ENCODE measurements around the gene ANKMY1. TPM values are rescaled to one million over a fixed set of nuclear protein-coding genes. Genes with fewer than 3 reads are reported as not detected.

Gene ANKMY1
- total and polyA plus RNA-seq, 10 donors = 7.6 to 45.5 (median 29.4) TPM

DNA sequence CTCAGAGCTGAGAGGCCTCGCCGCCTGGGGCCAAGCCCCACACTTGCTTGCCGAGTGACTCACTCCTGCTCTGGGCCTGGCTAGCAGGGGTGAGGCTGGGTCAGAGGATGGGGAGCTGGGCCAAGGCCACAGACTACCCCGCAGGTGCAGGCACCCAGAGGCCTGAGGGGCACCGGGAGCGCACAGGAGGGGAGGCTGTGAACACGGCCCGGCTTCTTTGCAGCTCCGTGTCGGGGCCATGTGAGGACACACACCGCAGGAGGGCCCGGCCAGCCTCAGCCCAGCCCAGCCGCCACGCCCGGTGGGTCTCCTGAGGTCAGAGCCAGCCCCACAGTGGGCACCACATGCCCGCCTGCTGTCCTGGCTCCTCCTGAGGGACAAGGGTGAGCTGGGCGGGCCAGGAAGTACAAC lies 113.9 kb downstream of the ANKMY1 start:
- no peak overlapping the region for H3K4me3 ChIP-seq
- H3K9me3 ChIP-seq = no peaks in the 10 kb centered on the region
- no peaks in the 10 kb centered on the region for H3K36me3 ChIP-seq
- peaks cover 0 to 9% (median 0%) of the 10 kb centered on the region in 6 donors for H3K4me1 ChIP-seq
- peaks cover 0 to 31% (median 2%) of the 10 kb centered on the region in 7 donors for H3K27me3 ChIP-seq (replicated peaks in 1 of 7)
- intact Hi-C loops (cut with DNase I; ENCODE audit: low total_unique reads) = no loop called here
- no peak for DNase-seq
- H3K27ac ChIP-seq = no peak overlapping the region
- 90 to 94% (median 92%) methylated on average over 11 to 17 of the region's 17 CpGs for WGBS, 5 donors
- TF ChIP-seq, protein P1, sequence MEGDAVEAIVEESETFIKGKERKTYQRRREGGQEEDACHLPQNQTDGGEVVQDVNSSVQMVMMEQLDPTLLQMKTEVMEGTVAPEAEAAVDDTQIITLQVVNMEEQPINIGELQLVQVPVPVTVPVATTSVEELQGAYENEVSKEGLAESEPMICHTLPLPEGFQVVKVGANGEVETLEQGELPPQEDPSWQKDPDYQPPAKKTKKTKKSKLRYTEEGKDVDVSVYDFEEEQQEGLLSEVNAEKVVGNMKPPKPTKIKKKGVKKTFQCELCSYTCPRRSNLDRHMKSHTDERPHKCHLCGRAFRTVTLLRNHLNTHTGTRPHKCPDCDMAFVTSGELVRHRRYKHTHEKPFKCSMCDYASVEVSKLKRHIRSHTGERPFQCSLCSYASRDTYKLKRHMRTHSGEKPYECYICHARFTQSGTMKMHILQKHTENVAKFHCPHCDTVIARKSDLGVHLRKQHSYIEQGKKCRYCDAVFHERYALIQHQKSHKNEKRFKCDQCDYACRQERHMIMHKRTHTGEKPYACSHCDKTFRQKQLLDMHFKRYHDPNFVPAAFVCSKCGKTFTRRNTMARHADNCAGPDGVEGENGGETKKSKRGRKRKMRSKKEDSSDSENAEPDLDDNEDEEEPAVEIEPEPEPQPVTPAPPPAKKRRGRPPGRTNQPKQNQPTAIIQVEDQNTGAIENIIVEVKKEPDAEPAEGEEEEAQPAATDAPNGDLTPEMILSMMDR (IDR thresholded peaks at IDR 0.05 in 8 of 11, conservative IDR thresholded peaks at IDR 0.05 in 3 of 11) = no peak
- TF ChIP-seq POLR2AphosphoS5 (IDR thresholded peaks at IDR 0.05) (no peak), POLR2A (IDR thresholded peaks at IDR 0.05) (no peak)

- Histone ChIP-seq H3K36me3 (no peaks in the 10 kb centered on the region), H3K9me3 (no peaks in the 10 kb centered on the region), H3K27ac (no peak overlapping the region), H3K4me1 (peaks cover 0 to 16% (median 3%) of the 10 kb centered on the region in 6 donors), H3K4me3 (no peak overlapping the region), H3K27me3 (replicated peaks in 1 of 7) (peaks cover 0 to 31% (median 6%) of the 10 kb centered on the region in 7 donors)
- WGBS, 5 donors = 87 to 94% (median 89%) methylated on average over 9 to 25 of the region's 25 CpGs
- no peak for DNase-seq
- intact Hi-C loops (cut with DNase I; ENCODE audit: low total_unique reads) = no loop called here
- TF ChIP-seq, protein P1 (IDR thresholded peaks at IDR 0.05 in 8 of 11, conservative IDR thresholded peaks at IDR 0.05 in 3 of 11) = no peak
- TF ChIP-seq POLR2AphosphoS5 (IDR thresholded peaks at IDR 0.05) (no peak), POLR2A (IDR thresholded peaks at IDR 0.05) (no peak)
Observed at GRCh38 chr2:240442891-240443715, 114.7 kb downstream of the ANKMY1 start.

- intact Hi-C loops (cut with DNase I; ENCODE audit: low total_unique reads) = no loop called here
- WGBS, 5 donors = 83 to 89% (median 87%) methylated on average over 13 to 17 of the region's 17 CpGs
- TF ChIP-seq POLR2A (IDR thresholded peaks at IDR 0.05) = no peak
- TF ChIP-seq, protein P1 (IDR thresholded peaks at IDR 0.05 in 8 of 11, conservative IDR thresholded peaks at IDR 0.05 in 3 of 11) = no peak
- no peak for TF ChIP-seq POLR2AphosphoS5 (IDR thresholded peaks at IDR 0.05)
- Histone ChIP-seq H3K36me3 (no peaks in the 10 kb centered on the region), H3K27me3 (replicated peaks in 1 of 7) (peaks cover 0 to 31% (median 17%) of the 10 kb centered on the region in 7 donors), H3K27ac (no peak overlapping the region), H3K4me3 (no peak overlapping the region), H3K4me1 (peaks cover 0 to 19% (median 10%) of the 10 kb centered on the region in 6 donors), H3K9me3 (no peaks in the 10 kb centered on the region)
- no peak for DNase-seq
Observed at GRCh38 chr2:240441993-240442411, 115.8 kb downstream of the ANKMY1 start.

DNA sequence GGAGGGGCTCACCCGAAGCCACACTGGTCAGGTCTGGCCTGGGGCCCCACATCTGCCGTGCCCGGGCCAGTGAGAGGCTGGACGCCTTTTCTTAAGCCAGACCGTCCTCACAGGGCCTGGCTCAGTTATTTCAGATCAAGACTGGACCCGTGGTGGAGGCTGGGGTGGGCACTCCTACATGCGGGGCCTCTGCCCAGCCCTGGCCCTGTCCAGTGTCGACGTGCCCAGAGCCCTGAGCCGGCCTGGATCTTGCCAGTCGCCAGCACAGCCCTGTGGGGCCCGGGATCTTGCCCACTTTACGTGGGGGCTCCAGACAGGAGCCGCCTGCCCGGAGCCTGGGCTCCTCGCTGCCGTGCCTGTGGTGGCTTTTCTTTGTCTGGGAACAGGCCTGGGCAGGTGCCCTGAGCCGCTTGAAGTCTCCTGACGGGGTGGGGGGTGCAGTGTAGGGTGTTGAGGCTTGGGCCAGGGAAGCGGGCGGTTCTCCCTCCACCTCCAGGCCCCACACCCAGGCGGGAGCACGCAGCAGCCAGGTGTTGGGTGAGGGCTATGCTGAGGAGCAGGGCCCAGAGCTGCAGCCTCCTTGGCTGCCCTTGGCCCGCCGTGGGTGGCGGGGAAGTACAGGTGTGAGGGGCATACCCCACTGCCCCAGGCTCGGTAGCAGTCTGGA lies 116.3 kb downstream of the ANKMY1 start:
- Histone ChIP-seq H3K9me3 (no peaks in the 10 kb centered on the region), H3K4me1 (peaks cover 0 to 25% (median 15%) of the 10 kb centered on the region in 6 donors), H3K4me3 (no peak overlapping the region), H3K27me3 (replicated peaks in 1 of 7) (peaks cover 0 to 31% (median 22%) of the 10 kb centered on the region in 7 donors), H3K36me3 (no peaks in the 10 kb centered on the region), H3K27ac (no peak overlapping the region)
- TF ChIP-seq, protein P1 (IDR thresholded peaks at IDR 0.05 in 8 of 11, conservative IDR thresholded peaks at IDR 0.05 in 3 of 11) = no peak
- no peak for TF ChIP-seq POLR2A (IDR thresholded peaks at IDR 0.05)
- no peak for TF ChIP-seq POLR2AphosphoS5 (IDR thresholded peaks at IDR 0.05)
- WGBS, 5 donors = 80 to 89% (median 86%) methylated on average over 9 to 27 of the region's 27 CpGs
- DNase-seq = no peak
- intact Hi-C loops (cut with DNase I; ENCODE audit: low total_unique reads) = no loop called here

All from spleen (tissue), 11 donors.